ENCODE results near the gene P2RX6.
"Not testable (repeated sequence)": the region's sequence is repeated elsewhere in the genome, so short reads cannot be mapped to it uniquely, and the experiment has no call there.

Gene P2RX6

DNA sequence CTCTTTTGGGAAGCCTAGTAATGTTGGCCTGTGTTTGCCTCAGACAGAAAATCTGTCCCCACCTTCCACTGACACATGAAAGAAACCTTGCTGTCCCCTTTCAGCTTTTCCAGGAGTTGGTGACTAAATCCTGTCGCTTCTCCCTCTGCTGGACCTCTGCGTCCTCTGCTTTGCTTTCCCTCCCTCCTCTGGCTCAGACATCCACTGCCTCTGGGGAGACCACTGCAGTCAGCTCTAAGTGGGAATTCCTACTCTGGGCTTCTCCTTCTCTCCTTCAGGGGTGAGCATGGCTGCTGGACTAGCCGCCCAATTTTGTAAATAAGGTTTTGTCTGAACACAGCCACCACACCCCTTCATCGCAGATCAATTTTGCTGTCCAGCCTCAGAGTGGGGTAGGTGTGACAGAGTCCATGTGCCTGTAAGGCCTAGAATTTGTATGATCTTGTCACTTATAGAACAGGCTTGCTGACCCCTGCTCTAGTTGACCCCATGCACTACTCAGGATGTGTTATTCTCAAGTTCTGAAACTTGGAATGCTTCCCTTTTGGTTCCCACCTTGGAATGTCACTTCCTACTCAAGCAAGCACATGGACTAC lies 53.8 kb downstream of the P2RX6 start:
- Histone ChIP-seq H3K36me3 (ENCODE audit: insufficient read depth, low read length) (no peaks in the 10 kb centered on the region), H4K20me1 (ENCODE audit: insufficient read depth, low read length) (no peaks in the 10 kb centered on the region; the same call in 1 of the 2 replicates)

DNA sequence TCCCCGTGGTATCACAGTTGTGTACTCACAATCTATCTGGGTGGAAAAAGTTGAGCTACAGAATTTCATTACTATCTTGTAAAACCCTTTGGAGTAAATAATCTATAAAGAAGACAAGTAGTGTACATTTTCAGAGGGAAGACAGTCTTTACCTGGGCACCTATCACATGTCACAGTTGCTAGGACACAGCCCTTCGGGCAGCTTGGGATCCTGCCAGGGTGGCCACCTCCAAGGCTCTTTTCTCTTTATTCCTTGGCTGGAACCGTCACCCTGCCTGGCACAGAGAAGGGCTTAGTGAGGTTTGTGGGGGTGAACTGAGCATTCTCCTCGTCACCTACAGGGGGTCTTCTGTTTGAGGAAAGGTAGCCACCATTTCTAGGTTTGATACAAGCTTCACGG lies 54.4 kb downstream of the P2RX6 start:
- H2AFZ ChIP-seq (ENCODE audit: low read depth, low read length): no peak overlapping the region
- peaks cover 6% of the 10 kb centered on the region for H3K27me3 ChIP-seq (ENCODE audit: insufficient read depth, low read length, poor library complexity)
- no peaks in the 10 kb centered on the region for H3K36me3 ChIP-seq (ENCODE audit: insufficient read depth, low read length)
- H3K4me3 ChIP-seq (ENCODE audit: low read depth in 1 of 2, low read length in 2 of 2): no peak overlapping the region
- no peak for ATAC-seq (ENCODE audit: insufficient read depth, low read depth)
- H3K79me2 ChIP-seq (ENCODE audit: insufficient read depth, low read length): no peaks in the 10 kb centered on the region
- H3K4me1 ChIP-seq (ENCODE audit: insufficient read depth, low read length): no peaks in the 10 kb centered on the region
- TF ChIP-seq, protein P1, sequence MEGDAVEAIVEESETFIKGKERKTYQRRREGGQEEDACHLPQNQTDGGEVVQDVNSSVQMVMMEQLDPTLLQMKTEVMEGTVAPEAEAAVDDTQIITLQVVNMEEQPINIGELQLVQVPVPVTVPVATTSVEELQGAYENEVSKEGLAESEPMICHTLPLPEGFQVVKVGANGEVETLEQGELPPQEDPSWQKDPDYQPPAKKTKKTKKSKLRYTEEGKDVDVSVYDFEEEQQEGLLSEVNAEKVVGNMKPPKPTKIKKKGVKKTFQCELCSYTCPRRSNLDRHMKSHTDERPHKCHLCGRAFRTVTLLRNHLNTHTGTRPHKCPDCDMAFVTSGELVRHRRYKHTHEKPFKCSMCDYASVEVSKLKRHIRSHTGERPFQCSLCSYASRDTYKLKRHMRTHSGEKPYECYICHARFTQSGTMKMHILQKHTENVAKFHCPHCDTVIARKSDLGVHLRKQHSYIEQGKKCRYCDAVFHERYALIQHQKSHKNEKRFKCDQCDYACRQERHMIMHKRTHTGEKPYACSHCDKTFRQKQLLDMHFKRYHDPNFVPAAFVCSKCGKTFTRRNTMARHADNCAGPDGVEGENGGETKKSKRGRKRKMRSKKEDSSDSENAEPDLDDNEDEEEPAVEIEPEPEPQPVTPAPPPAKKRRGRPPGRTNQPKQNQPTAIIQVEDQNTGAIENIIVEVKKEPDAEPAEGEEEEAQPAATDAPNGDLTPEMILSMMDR (IDR thresholded peaks at IDR 0.05; ENCODE audit: borderline replicate concordance, extremely low read depth, low read length, poor library complexity, severe bottlenecking): no peak
- no peak for TF ChIP-seq EZH2 (IDR thresholded peaks at IDR 0.05; ENCODE audit: borderline replicate concordance, low read depth, low read length, severe bottlenecking)
- no peak for DNase-seq
- no peaks in the 10 kb centered on the region; the same call in 1 of the 2 replicates for H4K20me1 ChIP-seq (ENCODE audit: insufficient read depth, low read length)
- no peak overlapping the region for H3K9ac ChIP-seq (ENCODE audit: low read depth, low read length)
- H3K27ac ChIP-seq (ENCODE audit: low read length): no peak overlapping the region
- no peak overlapping the region for H3K4me2 ChIP-seq (ENCODE audit: insufficient read depth, low read length)
- no peaks in the 10 kb centered on the region for H3K9me3 ChIP-seq (ENCODE audit: insufficient read depth, low read length, severe bottlenecking)

More for the DNA sequence above, 53.8 kb downstream of the P2RX6 start:
- no peak overlapping the region for H3K27ac ChIP-seq (ENCODE audit: low read length)
- H3K4me2 ChIP-seq (ENCODE audit: insufficient read depth, low read length): no peak overlapping the region
- H3K4me1 ChIP-seq (ENCODE audit: insufficient read depth, low read length): no peaks in the 10 kb centered on the region
- H3K9me3 ChIP-seq (ENCODE audit: insufficient read depth, low read length, severe bottlenecking): no peaks in the 10 kb centered on the region
- no peak overlapping the region for H2AFZ ChIP-seq (ENCODE audit: low read depth, low read length)
- ATAC-seq (ENCODE audit: insufficient read depth, low read depth) (no peak), DNase-seq (no peak)
- H3K9ac ChIP-seq (ENCODE audit: low read depth, low read length): no peak overlapping the region
- no peak overlapping the region for H3K4me3 ChIP-seq (ENCODE audit: low read depth in 1 of 2, low read length in 2 of 2)
- TF ChIP-seq, protein P1 (IDR thresholded peaks at IDR 0.05; ENCODE audit: borderline replicate concordance, extremely low read depth, low read length, poor library complexity, severe bottlenecking): no peak
- no peak for TF ChIP-seq EZH2 (IDR thresholded peaks at IDR 0.05; ENCODE audit: borderline replicate concordance, low read depth, low read length, severe bottlenecking)
- peaks cover 6% of the 10 kb centered on the region for H3K27me3 ChIP-seq (ENCODE audit: insufficient read depth, low read length, poor library complexity)
- no peaks in the 10 kb centered on the region for H3K79me2 ChIP-seq (ENCODE audit: insufficient read depth, low read length)

DNA sequence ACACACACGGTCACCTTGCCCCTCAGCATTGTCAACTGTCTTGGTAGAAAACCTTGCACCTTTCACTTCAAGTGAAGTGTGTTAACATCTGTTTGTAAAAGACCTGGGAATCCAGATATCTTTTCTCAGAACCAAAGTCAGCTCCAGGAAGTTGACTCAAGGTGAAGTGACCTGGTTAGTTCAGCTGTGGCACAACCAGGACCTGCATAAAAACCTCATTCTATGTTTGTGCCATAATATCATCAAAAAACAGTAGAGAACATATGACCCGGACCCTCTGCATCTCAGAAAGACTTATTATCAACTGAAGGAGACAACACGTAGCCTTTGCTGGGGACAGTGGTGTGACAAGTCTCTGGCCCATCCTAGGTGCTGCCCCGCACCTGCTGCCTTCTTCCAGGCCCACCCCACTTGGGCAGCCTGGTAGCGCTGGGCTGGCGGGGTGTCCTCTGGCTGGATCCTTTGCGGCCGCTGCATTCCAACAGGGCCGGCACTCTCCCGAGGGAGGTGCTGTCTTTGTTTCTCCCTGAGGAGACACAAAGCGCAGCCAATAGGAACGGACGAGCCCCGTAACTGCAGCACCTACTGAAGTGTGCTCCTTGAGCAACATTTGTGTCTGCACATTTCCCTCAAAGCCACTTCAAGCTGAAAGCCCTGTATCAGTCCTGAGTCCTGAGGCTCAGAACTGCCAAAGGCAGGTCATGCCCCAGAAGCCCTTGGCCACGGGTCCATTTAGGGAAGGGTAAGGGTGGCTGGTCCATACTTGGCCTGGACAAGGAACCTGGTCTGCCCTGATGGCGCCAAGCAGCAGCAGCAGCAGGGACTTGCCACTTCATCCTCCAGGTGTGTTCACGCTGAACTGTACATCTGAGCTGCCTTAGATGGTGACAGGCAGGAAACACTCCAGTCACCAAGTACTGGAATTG lies 56.0 kb downstream of the P2RX6 start:
- DNase-seq: no peak
- peaks cover 3% of the 10 kb centered on the region for H3K27me3 ChIP-seq (ENCODE audit: insufficient read depth, low read length, poor library complexity)
- no peak overlapping the region for H3K4me3 ChIP-seq (ENCODE audit: low read depth in 1 of 2, low read length in 2 of 2)
- H4K20me1 ChIP-seq (ENCODE audit: insufficient read depth, low read length): no peaks in the 10 kb centered on the region
- no peaks in the 10 kb centered on the region for H3K4me1 ChIP-seq (ENCODE audit: insufficient read depth, low read length)
- H3K9ac ChIP-seq (ENCODE audit: low read depth, low read length): no peak overlapping the region
- no peak for ATAC-seq (ENCODE audit: insufficient read depth, low read depth)
- H3K36me3 ChIP-seq (ENCODE audit: insufficient read depth, low read length): no peaks in the 10 kb centered on the region
- H3K4me2 ChIP-seq (ENCODE audit: insufficient read depth, low read length): no peak overlapping the region
- no peak overlapping the region for H3K27ac ChIP-seq (ENCODE audit: low read length)
- TF ChIP-seq, protein P1 (IDR thresholded peaks at IDR 0.05; ENCODE audit: borderline replicate concordance, extremely low read depth, low read length, poor library complexity, severe bottlenecking): no peak
- no peak for TF ChIP-seq EZH2 (IDR thresholded peaks at IDR 0.05; ENCODE audit: borderline replicate concordance, low read depth, low read length, severe bottlenecking)
- no peaks in the 10 kb centered on the region for H3K9me3 ChIP-seq (ENCODE audit: insufficient read depth, low read length, severe bottlenecking)
- H2AFZ ChIP-seq (ENCODE audit: low read depth, low read length): no peak overlapping the region
- H3K79me2 ChIP-seq (ENCODE audit: insufficient read depth, low read length): no peaks in the 10 kb centered on the region

DNA sequence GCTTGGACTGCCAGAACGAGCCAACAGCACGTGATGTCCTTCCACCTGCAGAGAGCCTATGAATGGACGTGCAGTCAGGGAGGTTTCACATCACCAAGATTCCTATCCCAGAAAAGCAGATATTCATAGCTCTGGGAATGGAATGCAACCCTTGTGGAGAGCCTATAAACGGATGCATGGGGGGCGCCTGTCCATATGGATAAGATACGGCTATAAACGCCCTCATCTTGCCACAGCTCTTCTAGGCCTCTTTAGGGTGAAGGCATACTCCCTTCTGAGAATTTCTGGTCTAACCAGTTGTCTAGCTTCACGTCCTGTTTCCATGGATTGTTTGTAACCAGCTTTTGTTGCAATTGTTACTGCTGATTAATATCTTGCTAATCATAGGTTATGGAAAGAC lies 56.8 kb downstream of the P2RX6 start:
- H3K27me3 ChIP-seq (ENCODE audit: insufficient read depth, low read length, poor library complexity); ATAC-seq (ENCODE audit: insufficient read depth, low read depth); H3K79me2 ChIP-seq (ENCODE audit: insufficient read depth, low read length); H3K4me1 ChIP-seq (ENCODE audit: insufficient read depth, low read length); H3K27ac ChIP-seq (ENCODE audit: low read length); H4K20me1 ChIP-seq (ENCODE audit: insufficient read depth, low read length); H2AFZ ChIP-seq (ENCODE audit: low read depth, low read length); DNase-seq; H3K4me2 ChIP-seq (ENCODE audit: insufficient read depth, low read length); H3K9me3 ChIP-seq (ENCODE audit: insufficient read depth, low read length, severe bottlenecking); H3K9ac ChIP-seq (ENCODE audit: low read depth, low read length); H3K4me3 ChIP-seq (ENCODE audit: low read depth in 1 of 2, low read length in 2 of 2); H3K36me3 ChIP-seq (ENCODE audit: insufficient read depth, low read length): not testable (repeated sequence)

Measured in DND-41 (cell line).